SK-N-MC (cell line): ENCODE results near the gene NTSR1.
A peak's percentile ranks its signal among the peaks of the same experiment; 100 is the strongest.

ENCODE experiments used
- DNase-seq: peaks from one replicate; pipeline ENCODE4 v3.0.0-alpha.2; 2011; ENCODE audit warnings: low read depth, low spot score
- H3K27ac ChIP-seq: fragments of 200-600 bp; sonication (generic); 2 replicates; pipeline ENCODE4 v1.5.1; 2016; ENCODE audit warnings: mixed run types
- H3K36me3 ChIP-seq: fragments of 200-600 bp; sonication (generic); 2 replicates; pipeline ENCODE4 v1.6.1; 2017; ENCODE audit warnings: antibody characterized with exemption, low read length, mixed read lengths; ENCODE audit not compliant: insufficient read depth
- H3K4me3 ChIP-seq: fragments of 200-600 bp; sonication (generic); 2 replicates; pipeline ENCODE4 v1.5.1; 2016
- H3K9ac ChIP-seq: fragments of 200-600 bp; sonication (generic); 2 replicates; pipeline ENCODE4 v1.8.0; 2017; ENCODE audit warnings: mixed run types, mixed read lengths; ENCODE audit not compliant: insufficient read length
- H3K9me3 ChIP-seq: fragments of 200-600 bp; sonication (generic); 2 replicates; pipeline ENCODE4 v1.6.1; 2017; ENCODE audit warnings: low read depth, mild to moderate bottlenecking, antibody characterized with exemption, low read length, moderate library complexity, mixed read lengths
- EZH2 ChIP-seq: fragments of 200-600 bp; sonication (generic); IDR thresholded peaks from one replicate; pipeline ENCODE4 v1.6.1; 2017; ENCODE audit warnings: antibody characterized with exemption
- FOXP2 ChIP-seq: optimal IDR thresholded peaks from 2 replicates; pipeline ENCODE3; 2011; ENCODE audit warnings: mild to moderate bottlenecking, moderate library complexity; ENCODE audit not compliant: insufficient read depth; ENCODE audit errors: extremely low read length, control extremely low read depth
- POLR2AphosphoS5 ChIP-seq: IDR thresholded peaks from 2 replicates; pipeline ENCODE4 v1.6.1; 2012; ENCODE audit warnings: mild to moderate bottlenecking, low read depth, low read length, borderline replicate concordance

Gene NTSR1

DNA sequence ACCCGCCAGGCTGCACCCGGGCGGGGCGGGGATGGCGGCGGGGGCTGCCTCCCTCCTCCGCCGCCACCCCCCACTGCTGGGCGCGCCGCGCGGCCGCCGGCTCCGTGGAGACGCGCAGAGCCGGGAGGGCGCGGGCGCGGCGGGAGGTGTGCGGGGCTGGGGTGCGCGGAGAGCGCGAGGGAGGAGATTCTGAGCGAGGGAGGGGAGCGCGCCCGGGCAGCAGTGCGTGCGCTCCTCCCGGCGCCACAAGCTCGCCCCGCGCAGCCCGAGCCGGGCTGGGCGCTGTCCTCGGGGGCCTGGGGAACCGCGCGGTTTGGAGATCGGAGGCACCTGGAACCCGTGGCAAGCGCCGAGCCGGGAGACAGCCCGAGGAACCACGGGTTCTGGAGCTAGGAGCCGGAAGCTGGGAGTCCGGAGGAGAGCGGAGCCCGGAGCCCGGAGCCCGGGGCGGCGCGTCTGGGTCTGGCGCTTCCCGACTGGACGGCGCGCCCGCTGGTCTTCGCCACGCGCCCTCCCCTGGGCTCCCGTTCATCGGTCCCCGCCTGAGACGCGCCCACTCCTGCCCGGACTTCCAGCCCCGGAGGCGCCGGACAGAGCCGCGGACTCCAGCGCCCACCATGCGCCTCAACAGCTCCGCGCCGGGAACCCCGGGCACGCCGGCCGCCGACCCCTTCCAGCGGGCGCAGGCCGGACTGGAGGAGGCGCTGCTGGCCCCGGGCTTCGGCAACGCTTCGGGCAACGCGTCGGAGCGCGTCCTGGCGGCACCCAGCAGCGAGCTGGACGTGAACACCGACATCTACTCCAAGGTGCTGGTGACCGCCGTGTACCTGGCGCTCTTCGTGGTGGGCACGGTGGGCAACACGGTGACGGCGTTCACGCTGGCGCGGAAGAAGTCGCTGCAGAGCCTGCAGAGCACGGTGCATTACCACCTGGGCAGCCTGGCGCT is at the start of gene NTSR1:
NTSR1 (plus strand) TSS at position 246 of the 946 bp plus-strand sequence; CDS start at position 618, 372 bp downstream.
- H3K9me3 ChIP-seq = no peaks in the 10 kb centered on the region
- peak within 1 kb of the TSS; percentile 33 for H3K4me3 ChIP-seq
- no peak for DNase-seq
- H3K27ac ChIP-seq = no peak within 1 kb of the TSS
- H3K36me3 ChIP-seq = no peaks in the 10 kb centered on the region
- TF ChIP-seq EZH2 = no peak
- TF ChIP-seq FOXP2 = no peak
- TF ChIP-seq POLR2AphosphoS5 = no peak
- H3K9ac ChIP-seq = no peak within 1 kb of the TSS

DNA sequence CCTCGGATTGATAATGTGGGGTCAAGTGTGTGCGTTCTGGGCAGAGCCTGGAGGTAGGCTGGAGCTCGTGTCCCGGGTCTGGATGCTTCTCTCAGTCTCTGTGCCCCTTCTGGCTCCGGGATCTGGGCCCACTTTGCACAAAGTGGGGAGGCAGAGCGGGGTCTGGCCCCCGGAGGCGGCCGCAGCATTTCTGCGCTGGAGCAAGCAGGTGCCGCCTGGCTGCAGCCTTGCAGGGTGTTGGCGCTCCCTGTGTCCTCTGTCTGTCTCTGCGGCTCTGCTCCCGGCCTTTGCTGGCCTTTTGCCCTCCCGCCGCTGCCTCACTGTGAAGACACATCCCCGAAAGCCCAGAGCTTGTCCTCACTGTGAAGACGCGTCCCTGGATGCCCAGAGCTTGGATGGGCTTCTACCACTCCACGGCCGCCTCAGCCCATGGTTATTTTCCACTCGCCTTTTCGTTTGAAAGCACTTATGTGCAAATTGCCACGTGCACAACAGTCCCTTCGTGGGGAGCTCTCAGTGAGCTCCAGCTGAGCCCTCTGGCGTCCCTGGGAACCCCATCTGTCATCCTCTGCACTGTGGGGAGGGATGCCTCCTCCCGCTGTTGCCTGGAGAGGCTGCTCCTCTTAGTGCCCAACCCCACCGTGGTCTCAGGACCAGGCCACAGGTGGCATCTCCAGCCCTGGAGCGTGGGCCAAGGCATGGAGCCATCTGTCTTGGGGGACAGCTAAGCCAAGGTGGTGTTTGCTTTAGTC is 49.0 kb upstream of the NTSR1 start:
- DNase-seq = no peak
- no peaks in the 10 kb centered on the region for H3K36me3 ChIP-seq
- H3K9me3 ChIP-seq = no peaks in the 10 kb centered on the region
- no peak overlapping the region for H3K9ac ChIP-seq
- no peak overlapping the region for H3K27ac ChIP-seq
- no peak overlapping the region for H3K4me3 ChIP-seq
- TF ChIP-seq FOXP2 (no peak), EZH2 (no peak), POLR2AphosphoS5 (no peak)

DNA sequence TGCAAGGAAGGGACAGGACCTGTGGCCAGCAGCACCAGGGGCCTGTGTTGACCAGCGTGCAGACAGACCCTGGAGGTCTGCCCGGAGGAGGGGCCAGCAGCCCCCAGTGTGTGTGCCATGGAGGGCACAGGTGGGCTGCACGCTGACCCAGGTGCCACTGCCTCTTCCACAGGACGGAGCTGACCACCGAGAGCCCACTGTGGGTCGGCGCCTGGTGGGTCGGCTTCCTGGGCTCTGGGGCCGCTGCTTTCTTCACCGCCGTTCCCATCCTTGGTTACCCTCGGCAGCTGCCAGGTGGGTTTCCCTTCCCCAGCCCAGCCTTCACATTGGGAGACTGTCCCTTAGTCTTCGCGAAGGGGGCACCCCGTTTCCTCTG is 48.4 kb upstream of the NTSR1 start:
- no peak overlapping the region for H3K27ac ChIP-seq
- no peak overlapping the region for H3K9ac ChIP-seq
- no peaks in the 10 kb centered on the region for H3K9me3 ChIP-seq
- H3K36me3 ChIP-seq = no peaks in the 10 kb centered on the region
- no peak for DNase-seq
- H3K4me3 ChIP-seq = no peak overlapping the region
- TF ChIP-seq FOXP2 = no peak
- TF ChIP-seq POLR2AphosphoS5 = no peak
- TF ChIP-seq EZH2 = no peak

DNA sequence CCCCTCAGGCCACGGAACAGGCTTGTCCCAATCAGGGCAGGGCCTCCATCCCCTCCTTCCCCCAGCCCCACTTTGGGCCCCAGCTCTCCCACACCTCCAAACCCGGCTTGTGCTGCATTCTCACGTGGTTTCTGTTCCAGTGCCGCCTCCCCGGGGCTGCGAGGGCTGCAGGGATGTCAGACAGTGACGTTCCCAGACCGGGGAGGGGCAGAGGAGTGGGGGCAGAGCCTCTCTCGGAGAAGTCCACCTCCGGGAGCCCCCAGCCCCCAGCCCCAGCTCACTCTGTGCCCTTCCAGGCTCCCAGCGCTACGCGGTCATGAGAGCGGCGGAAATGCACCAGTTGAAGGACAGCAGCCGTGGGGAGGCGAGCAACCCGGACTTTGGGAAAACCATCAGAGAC is 47.9 kb upstream of the NTSR1 start:
- no peaks in the 10 kb centered on the region for H3K36me3 ChIP-seq
- DNase-seq = no peak
- no peaks in the 10 kb centered on the region for H3K9me3 ChIP-seq
- no peak overlapping the region for H3K4me3 ChIP-seq
- TF ChIP-seq POLR2AphosphoS5 = no peak
- H3K27ac ChIP-seq = no peak overlapping the region
- no peak overlapping the region for H3K9ac ChIP-seq

DNA sequence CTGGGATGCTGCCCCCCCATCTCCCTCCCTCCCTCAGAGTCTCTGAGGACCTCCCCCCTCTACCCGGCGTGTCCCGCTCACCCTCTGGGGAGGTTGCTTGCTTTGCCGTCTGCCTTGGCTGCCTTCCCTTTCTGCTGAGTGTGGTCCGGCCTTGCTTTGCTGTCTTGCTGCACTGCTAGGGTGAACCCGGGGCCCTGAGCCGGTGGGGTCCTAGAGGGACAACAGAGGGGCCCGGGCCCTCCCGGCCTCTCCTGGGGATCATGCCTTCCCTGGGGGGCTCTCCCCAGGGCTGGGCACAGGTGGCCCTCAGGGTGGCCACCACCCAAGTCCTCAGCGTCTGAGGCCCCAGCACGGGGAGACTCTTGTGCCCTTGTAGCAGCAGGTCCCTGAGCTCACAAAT is 47.0 kb upstream of the NTSR1 start:
- no peak overlapping the region for H3K27ac ChIP-seq
- no peak overlapping the region for H3K9ac ChIP-seq
- TF ChIP-seq POLR2AphosphoS5 = no peak
- no peak for TF ChIP-seq FOXP2
- no peak for TF ChIP-seq EZH2
- no peaks in the 10 kb centered on the region for H3K9me3 ChIP-seq
- H3K36me3 ChIP-seq = no peaks in the 10 kb centered on the region
- H3K4me3 ChIP-seq = no peak overlapping the region
- DNase-seq = no peak

DNA sequence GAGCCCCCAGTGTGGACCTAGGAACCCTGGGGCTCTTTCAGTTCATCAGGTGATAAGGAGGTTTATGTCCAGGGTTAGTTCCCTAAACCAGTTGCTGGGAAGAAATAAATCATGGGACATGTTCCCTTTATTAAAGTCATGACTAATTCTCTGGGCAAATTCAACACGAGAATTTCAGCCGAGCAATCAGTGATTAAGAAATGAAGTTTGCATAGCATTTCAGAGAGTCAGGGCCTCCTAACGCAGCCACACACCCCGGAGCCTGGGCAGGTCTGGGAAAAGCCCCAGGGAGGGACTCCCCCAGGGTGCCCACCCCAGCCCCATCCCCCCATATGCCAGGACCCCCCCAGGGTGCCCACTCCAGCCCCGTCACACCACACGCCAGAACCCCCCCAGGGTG is 46.2 kb upstream of the NTSR1 start:
- no peak for TF ChIP-seq POLR2AphosphoS5
- TF ChIP-seq FOXP2 = no peak
- no peak for TF ChIP-seq EZH2
- no peak for DNase-seq
- Histone ChIP-seq H3K36me3 (no peaks in the 10 kb centered on the region), H3K27ac (no peak overlapping the region), H3K9me3 (no peaks in the 10 kb centered on the region), H3K9ac (no peak overlapping the region), H3K4me3 (no peak overlapping the region)

DNA sequence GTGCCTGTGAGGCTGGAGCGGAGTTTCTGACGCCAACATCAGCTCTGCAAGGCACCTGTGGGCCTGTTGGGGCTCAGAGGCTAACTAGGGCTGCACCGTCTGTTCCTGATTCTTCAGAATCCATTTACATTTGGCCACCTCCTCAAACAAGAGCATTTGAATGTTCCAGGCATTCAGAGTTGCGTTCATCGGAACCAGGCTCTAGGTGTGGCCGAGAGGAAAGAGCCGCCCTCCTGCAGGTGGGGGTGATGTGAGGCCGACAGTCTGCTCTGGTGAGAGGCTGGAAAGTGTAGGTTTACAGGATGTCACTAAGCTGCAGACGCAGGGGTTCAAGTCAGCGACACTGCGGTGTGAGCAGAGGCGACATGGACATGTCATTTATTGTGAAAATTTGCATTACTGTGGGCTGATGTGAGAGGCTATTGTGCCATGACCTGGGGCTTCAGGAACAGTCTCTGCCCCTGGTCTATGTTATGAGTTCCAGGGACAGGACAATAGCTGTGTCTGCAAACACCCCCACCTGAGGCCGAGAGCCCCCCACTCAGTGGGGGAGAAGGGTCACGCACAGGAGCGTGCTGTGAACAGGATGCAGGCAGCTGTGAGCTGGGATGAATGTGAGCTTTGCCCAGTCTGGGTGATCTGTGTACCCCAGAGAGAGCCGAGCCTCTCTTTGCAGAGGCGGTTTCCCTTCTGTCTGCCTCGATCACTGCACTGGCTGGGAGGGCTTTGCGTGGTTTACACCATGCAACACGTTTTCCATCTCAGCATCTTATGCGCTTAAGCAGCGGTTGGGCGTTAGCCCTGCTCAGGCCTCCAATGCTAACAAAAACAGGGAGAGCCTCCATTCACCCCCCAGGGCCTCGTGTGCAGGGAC is 45.3 kb upstream of the NTSR1 start:
- Histone ChIP-seq H3K9me3 (no peaks in the 10 kb centered on the region), H3K4me3 (no peak overlapping the region), H3K36me3 (no peaks in the 10 kb centered on the region), H3K9ac (no peak overlapping the region), H3K27ac (no peak overlapping the region)
- DNase-seq = no peak
- TF ChIP-seq EZH2 (no peak), FOXP2 (no peak), POLR2AphosphoS5 (no peak)

DNA sequence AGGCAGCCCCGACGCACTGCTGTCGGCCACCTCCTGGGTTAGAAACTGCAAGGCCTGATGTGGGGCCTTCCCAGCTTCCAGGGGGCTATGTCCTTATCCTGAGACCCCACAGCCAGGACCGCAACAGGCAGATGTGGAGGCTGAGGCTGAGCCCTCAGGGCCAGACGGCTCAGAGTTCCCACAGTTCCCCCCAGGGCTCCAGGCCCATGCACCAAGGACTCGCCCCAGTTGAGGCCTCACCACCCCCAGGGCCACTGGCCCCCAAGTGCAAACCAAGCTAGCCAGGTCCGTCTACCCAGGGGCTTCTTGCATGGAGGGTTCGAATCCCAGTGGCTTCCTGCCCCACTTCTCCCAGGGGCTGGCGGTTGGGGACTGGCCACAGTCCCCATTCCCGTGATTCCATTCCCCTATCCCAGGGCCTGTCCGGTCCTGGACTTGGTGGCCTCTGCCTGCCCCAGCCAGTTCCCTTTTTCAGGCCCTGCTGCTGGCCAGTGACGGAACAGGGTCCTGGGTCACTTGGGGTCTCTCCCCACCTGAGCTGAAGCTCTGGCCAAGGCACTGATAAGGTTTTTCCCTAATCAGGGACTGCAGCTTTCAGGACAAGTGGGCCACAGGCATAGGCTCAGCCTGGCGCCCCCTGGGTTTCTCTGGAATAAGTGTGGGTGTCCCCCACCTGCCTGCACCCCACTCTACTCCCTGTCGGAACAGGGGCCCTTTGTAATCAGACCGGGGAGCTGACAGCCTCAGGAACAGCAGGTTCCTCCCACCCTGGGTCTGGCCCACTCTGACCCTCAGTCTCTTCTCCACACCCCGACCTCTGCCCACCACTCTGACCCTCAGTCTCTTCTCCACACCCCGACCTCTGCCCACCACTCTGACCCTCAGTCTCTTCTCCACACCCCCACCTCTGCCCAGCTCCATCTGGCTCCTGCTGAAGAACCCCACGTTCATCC is 44.3 kb upstream of the NTSR1 start:
- Histone ChIP-seq H3K4me3 (no peak overlapping the region), H3K36me3 (no peaks in the 10 kb centered on the region), H3K9ac (no peak overlapping the region), H3K27ac (no peak overlapping the region), H3K9me3 (no peaks in the 10 kb centered on the region)
- no peak for DNase-seq
- TF ChIP-seq FOXP2 = no peak
- TF ChIP-seq POLR2AphosphoS5 = no peak
- no peak for TF ChIP-seq EZH2
